ENCODE measurements around the gene ELP4. TPM values are rescaled to one million over a fixed set of nuclear protein-coding genes. Genes with fewer than 3 reads are reported as not detected.
A peak's percentile ranks its signal among the peaks of the same experiment; 100 is the strongest.

ELP4 gene
- total and polyA plus RNA-seq, 2 donors (not counting 1 experiment from before 2014, with no cell fraction given), result 7.1 to 31.3 TPM

DNA sequence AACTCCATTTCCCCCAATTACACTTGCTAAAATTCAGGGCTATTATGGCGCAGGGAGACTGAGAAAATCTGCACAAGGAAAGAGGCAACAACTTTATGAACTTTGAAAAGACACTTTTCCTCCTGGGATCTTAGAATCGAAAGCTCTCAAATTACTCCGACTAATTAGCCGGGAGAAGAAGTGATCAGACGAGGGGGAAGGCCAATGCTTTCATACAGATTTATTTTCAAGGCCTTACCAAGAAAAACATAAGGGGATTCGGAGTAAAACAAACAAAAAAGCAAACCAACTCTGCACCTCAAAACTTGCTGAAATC lies 299.9 kb downstream of the ELP4 start:
- peak; percentile 55 for TF ChIP-seq EZH2 (IDR thresholded peaks at IDR 0.05; ENCODE audit: borderline replicate concordance, insufficient read depth, low read depth, low read length, poor library complexity, severe bottlenecking)
- TF ChIP-seq, protein P1, sequence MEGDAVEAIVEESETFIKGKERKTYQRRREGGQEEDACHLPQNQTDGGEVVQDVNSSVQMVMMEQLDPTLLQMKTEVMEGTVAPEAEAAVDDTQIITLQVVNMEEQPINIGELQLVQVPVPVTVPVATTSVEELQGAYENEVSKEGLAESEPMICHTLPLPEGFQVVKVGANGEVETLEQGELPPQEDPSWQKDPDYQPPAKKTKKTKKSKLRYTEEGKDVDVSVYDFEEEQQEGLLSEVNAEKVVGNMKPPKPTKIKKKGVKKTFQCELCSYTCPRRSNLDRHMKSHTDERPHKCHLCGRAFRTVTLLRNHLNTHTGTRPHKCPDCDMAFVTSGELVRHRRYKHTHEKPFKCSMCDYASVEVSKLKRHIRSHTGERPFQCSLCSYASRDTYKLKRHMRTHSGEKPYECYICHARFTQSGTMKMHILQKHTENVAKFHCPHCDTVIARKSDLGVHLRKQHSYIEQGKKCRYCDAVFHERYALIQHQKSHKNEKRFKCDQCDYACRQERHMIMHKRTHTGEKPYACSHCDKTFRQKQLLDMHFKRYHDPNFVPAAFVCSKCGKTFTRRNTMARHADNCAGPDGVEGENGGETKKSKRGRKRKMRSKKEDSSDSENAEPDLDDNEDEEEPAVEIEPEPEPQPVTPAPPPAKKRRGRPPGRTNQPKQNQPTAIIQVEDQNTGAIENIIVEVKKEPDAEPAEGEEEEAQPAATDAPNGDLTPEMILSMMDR (IDR thresholded peaks at IDR 0.05), result no peak
- intact Hi-C loops (cut with micrococcal nuclease), result no loop called here
- ChIA-PET CTCF (no interaction called here), POLR2A (no interaction called here)
- H2AFZ ChIP-seq (ENCODE audit: insufficient read depth, low read depth, low read length, poor library complexity, severe bottlenecking), result no peak overlapping the region
- Mint-ChIP-seq H3K27ac (no peak overlapping the region), H3K27me3 (peaks cover 60% of the 10 kb centered on the region), H3K4me1 (peaks cover 43% of the 10 kb centered on the region), H3K4me3 (peak overlapping the region; percentile 81), H3K9me3 (ENCODE audit: insufficient read depth) (peaks cover 3% of the 10 kb centered on the region)
- no peaks in the 10 kb centered on the region for H4K20me1 ChIP-seq (ENCODE audit: control insufficient read depth, insufficient read depth, low read length, poor library complexity, severe bottlenecking)
- H3K4me2 ChIP-seq (replicated peaks; ENCODE audit: low read depth, low read length, poor library complexity, severe bottlenecking), result peak overlapping the region; percentile 90
- no peak overlapping the region for H3K27ac ChIP-seq (ENCODE audit: low read length in 2 of 2)
- H3K4me3 ChIP-seq (ENCODE audit: control extremely low read depth in 1 of 5, extremely low read depth in 1 of 5, insufficient read depth in 1 of 5, low read depth in 2 of 5, low read length in 4 of 5), result peak overlapping the region in 1 of 5 experiments; percentile 58
- H3K9ac ChIP-seq (ENCODE audit: low read length), result peak overlapping the region; percentile 38
- no peaks in the 10 kb centered on the region for H3K36me3 ChIP-seq (replicated peaks in 1 of 2; ENCODE audit: control extremely low read depth in 1 of 2, control insufficient read depth in 1 of 2, extremely low read depth in 1 of 2, insufficient read depth in 2 of 2, low read length in 1 of 2)
- H3K27me3 ChIP-seq (replicated peaks in 1 of 4; ENCODE audit: control extremely low read depth in 1 of 4, control insufficient read depth in 3 of 4, insufficient read depth in 4 of 4, low read length in 3 of 4), result peaks cover 2 to 99% (median 83%) of the 10 kb centered on the region in 4 experiments
- peaks cover 63 to 80% of the 10 kb centered on the region in 2 donors for H3K4me1 ChIP-seq (ENCODE audit: control insufficient read depth in 2 of 2, insufficient read depth in 2 of 2, low read length in 2 of 2)
- DNase-seq (no peak), ATAC-seq (ENCODE audit: low read depth) (no peak)
- peaks cover 4 to 75% (median 5%) of the 10 kb centered on the region in 3 donors for H3K9me3 ChIP-seq (ENCODE audit: control extremely low read depth in 1 of 3, control insufficient read depth in 2 of 3, insufficient read depth in 1 of 3, low read length in 2 of 3)
- no peaks in the 10 kb centered on the region for H3K79me2 ChIP-seq (ENCODE audit: control insufficient read depth, insufficient read depth, low read length)
- no CpG with 5 or more reads among the region's 6 CpGs for WGBS (ENCODE audit: insufficient coverage)

DNA sequence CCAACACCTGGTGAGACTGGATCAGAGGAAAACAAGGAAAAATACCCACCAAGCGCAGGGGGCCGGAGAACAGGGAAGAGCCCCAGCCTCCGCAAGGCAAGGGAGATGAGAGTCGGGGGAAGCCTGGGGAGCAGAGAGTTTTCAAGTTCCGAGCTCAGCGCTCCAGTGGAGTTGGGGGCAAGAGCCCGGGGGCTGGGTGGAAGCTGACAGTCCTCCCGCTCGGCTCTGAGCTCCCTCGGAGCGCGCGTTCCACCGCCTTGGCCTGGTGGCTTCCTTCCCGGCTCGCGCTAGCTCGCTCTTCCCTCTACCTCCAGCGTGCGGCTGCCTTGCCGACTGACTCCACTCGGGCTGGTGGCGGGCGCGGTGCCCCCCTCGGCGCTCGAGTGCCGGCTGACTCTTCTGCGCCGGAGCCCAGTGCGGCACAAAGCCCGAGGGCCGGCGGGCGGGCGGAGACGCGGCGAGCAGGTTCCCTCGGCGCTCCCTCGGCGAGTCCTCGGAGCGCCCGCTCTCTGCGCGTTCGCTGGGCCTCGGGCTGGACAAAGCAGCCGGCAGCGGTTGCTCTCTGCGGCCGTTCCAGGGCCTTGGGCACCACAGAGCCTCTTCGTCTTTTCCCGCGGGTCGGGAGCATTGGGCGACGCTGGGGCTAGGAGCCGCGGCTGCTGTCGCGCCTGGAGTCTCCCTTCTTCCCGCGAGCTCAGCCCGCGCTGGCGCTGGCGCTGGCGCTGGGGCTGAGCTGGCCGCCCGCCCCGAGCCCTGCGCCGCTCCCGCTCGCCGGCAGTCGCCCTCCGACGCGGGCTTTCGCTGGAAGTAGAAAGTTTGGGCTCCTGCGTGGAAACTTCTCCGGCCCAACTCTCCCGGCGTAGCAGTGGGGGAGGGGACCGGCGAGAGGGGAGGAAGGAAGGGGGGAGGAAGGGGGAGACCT lies 300.6 kb downstream of the ELP4 start:
- H3K4me1 ChIP-seq (ENCODE audit: control insufficient read depth in 2 of 2, insufficient read depth in 2 of 2, low read length in 2 of 2), result peaks cover 64 to 80% of the 10 kb centered on the region in 2 donors
- H3K27ac ChIP-seq (ENCODE audit: low read length in 2 of 2), result no peak overlapping the region
- DNase-seq, result peak; percentile 42
- peak overlapping the region in 3 of 5 experiments; percentile 30 to 58 (median 40) for H3K4me3 ChIP-seq (ENCODE audit: control extremely low read depth in 1 of 5, extremely low read depth in 1 of 5, insufficient read depth in 1 of 5, low read depth in 2 of 5, low read length in 4 of 5)
- no peak overlapping the region for H3K27ac Mint-ChIP-seq
- no peaks in the 10 kb centered on the region for H4K20me1 ChIP-seq (ENCODE audit: control insufficient read depth, insufficient read depth, low read length, poor library complexity, severe bottlenecking)
- peaks cover 60% of the 10 kb centered on the region for H3K27me3 Mint-ChIP-seq
- H3K27me3 ChIP-seq (replicated peaks in 1 of 4; ENCODE audit: control extremely low read depth in 1 of 4, control insufficient read depth in 3 of 4, insufficient read depth in 4 of 4, low read length in 3 of 4), result peaks cover 2 to 100% (median 84%) of the 10 kb centered on the region in 4 experiments
- peak overlapping the region; percentile 31 for H2AFZ ChIP-seq (ENCODE audit: insufficient read depth, low read depth, low read length, poor library complexity, severe bottlenecking)
- H3K4me1 Mint-ChIP-seq, result peaks cover 43% of the 10 kb centered on the region
- H3K9ac ChIP-seq (ENCODE audit: low read length), result peak overlapping the region; percentile 38
- H3K9me3 ChIP-seq (ENCODE audit: control extremely low read depth in 1 of 3, control insufficient read depth in 2 of 3, insufficient read depth in 1 of 3, low read length in 2 of 3), result peaks cover 3 to 75% (median 5%) of the 10 kb centered on the region in 3 donors
- peak overlapping the region; percentile 90 for H3K4me2 ChIP-seq (replicated peaks; ENCODE audit: low read depth, low read length, poor library complexity, severe bottlenecking)
- no peak for ATAC-seq (ENCODE audit: low read depth)
- TF ChIP-seq, protein P1 (IDR thresholded peaks at IDR 0.05), result no peak
- TF ChIP-seq EZH2 (IDR thresholded peaks at IDR 0.05; ENCODE audit: borderline replicate concordance, insufficient read depth, low read depth, low read length, poor library complexity, severe bottlenecking), result no peak
- WGBS (ENCODE audit: insufficient coverage), result 6% methylated on average over 85 of the region's 91 CpGs
- intact Hi-C loops (cut with micrococcal nuclease), result no loop called here
- H3K36me3 ChIP-seq (replicated peaks in 1 of 2; ENCODE audit: control extremely low read depth in 1 of 2, control insufficient read depth in 1 of 2, extremely low read depth in 1 of 2, insufficient read depth in 2 of 2, low read length in 1 of 2), result no peaks in the 10 kb centered on the region
- H3K4me3 Mint-ChIP-seq, result peak overlapping the region; percentile 91
- CTCF ChIA-PET, result no interaction called here
- H3K79me2 ChIP-seq (ENCODE audit: control insufficient read depth, insufficient read depth, low read length), result no peaks in the 10 kb centered on the region
- peaks cover 3% of the 10 kb centered on the region for H3K9me3 Mint-ChIP-seq (ENCODE audit: insufficient read depth)
- POLR2A ChIA-PET, result no interaction called here

Data from B cell (primary cell).